Right lobe of liver (tissue), 4 donors: Measurements from ENCODE around the gene MUCL3.
"Not testable (repeated sequence)": the region's sequence is repeated elsewhere in the genome, so short reads cannot be mapped to it uniquely, and the experiment has no call there.

Source experiments
- POLR2A ChIP-seq: fragments of 450-650 bp; IDR thresholded peaks from one replicate; pipeline ENCODE4 v1.6.1; 2017; ENCODE audit warnings: antibody characterized with exemption, mild to moderate bottlenecking
- TF ChIP-seq, protein P1 (sequence below), 4 donors: fragments of 200-600 bp in 3 of 4; fragments of 450-650 bp in 1 of 4; IDR thresholded peaks; one replicate each; pipeline versions ENCODE4 v1.5.1 to v1.8.0; 2016 to 2022; ENCODE audit warnings: antibody characterized with exemption in 4 of 4, mild to moderate bottlenecking in 2 of 4
- donor health status: DM: no; HTN: no; CAD: no.
- donor health status: DM: no; HTN: no; CAD: no.
- donor health status: DM: no; HTN: yes; CAD: no.

DNA sequence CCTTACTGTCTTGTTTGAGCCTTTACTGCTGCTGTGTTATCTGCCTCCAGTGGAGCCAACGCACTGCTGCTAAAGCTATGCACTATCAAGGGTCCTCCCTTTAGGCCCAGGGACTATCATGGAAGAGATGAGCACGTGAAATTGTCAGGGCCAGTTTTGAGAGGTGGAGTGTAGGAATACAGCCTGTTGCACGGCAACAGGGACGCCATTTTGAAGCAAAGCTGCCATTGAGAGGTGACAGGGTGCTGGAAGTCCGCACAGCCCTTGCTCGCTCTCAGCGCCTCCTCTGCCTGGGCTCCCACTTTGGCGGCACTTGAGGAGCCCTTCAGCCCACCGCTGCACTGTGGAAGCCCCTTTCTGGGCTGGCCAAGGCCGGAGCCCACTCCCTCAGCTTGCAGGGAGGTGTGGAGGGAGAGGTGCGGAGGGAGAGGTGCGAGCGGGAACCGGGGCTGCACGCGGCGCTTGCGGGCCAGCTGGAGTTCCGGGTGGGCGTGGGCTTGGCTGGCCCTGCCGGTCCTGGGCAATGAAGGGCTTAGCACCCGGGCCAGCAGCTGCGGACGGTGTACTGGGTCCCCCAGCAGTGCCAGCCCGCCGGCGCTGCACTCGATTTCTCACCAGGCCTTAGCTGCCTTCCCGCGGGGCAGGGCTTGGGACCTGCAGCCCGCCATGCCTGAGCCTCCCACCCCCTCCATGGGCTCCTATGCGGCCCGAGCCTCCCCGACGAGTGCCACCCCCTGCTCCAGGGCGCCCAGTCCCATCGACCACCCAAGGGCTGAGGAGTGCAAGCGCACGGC is 59.5 kb downstream of the MUCL3 start:
- TF ChIP-seq, protein P1, sequence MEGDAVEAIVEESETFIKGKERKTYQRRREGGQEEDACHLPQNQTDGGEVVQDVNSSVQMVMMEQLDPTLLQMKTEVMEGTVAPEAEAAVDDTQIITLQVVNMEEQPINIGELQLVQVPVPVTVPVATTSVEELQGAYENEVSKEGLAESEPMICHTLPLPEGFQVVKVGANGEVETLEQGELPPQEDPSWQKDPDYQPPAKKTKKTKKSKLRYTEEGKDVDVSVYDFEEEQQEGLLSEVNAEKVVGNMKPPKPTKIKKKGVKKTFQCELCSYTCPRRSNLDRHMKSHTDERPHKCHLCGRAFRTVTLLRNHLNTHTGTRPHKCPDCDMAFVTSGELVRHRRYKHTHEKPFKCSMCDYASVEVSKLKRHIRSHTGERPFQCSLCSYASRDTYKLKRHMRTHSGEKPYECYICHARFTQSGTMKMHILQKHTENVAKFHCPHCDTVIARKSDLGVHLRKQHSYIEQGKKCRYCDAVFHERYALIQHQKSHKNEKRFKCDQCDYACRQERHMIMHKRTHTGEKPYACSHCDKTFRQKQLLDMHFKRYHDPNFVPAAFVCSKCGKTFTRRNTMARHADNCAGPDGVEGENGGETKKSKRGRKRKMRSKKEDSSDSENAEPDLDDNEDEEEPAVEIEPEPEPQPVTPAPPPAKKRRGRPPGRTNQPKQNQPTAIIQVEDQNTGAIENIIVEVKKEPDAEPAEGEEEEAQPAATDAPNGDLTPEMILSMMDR (IDR thresholded peaks at IDR 0.05) = not testable (repeated sequence)
- TF ChIP-seq POLR2A = not testable (repeated sequence)
